IPS-NIHi7 (cell line): ENCODE measurements around the gene MAGEH1.

Experiments
- DNase-seq: peaks from one replicate; pipeline ENCODE4 v3.0.0; 2012; ENCODE audit warnings: mixed read lengths; ENCODE audit errors: extremely low spot score

MAGEH1 gene

GRCh38 chrX:55490121-55490520 lies 38.2 kb downstream of the MAGEH1 start:
- DNase-seq: no peak

GRCh38 chrX:55490974-55491373 lies 39.0 kb downstream of the MAGEH1 start:
- DNase-seq: no peak
